ENCODE results near the gene SH3RF3.

SH3RF3 gene

DNA sequence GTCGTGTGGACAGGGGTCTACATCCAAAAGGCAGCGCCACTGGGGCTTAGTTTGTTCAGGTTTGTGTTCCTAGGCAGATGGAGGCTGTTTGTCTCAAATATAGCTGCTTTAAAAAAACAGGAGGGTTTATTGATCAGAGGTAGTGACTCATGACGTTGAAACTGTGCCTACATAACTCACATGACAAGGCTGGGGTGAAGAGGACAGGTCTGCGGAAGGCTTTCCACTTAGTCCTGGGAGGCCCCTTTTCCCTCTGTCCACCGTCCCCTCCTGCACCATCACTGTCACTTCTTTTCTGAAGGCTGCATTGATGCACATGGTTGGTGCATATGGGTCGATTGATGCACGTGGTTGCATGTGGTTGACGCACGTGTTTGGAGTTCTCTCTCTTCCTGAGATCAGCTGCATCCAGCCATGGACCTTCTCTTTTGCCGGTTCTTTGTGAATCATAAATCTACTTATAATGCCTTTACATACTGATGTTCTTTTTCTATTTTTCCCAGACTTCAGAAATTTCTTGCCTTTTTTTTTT lies 10.9 kb downstream of the SH3RF3 start:
- no peak for DNase-seq

DNA sequence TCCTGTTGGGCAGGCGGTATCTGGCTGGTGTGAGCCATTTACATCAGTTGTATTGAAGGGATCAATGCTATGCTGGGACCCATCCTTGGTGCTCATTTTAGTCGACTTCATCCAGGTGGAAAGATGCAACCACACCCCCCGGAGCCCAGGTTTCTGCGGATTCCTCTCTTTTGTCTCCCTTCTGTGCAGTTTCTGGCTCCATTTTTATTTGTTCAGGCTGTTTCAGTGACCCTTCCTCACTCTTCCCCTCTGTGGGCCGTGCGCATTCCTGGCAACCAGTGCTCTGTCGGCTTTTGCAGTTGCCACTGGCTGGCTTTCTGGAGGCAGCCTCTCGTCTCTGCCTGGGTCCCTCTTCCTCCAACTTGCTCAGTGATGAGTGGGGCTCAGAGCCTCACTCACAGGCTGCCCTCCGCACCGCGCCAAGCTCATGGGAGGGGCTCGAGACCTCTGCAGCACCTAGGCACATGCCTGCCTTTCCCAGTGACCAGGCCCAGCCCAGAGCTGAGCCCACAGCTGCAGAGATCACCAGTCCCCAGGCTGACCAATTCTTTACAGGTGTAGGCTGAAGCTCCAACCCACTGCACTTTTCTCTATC lies 12.1 kb downstream of the SH3RF3 start:
- no peak for DNase-seq

DNA sequence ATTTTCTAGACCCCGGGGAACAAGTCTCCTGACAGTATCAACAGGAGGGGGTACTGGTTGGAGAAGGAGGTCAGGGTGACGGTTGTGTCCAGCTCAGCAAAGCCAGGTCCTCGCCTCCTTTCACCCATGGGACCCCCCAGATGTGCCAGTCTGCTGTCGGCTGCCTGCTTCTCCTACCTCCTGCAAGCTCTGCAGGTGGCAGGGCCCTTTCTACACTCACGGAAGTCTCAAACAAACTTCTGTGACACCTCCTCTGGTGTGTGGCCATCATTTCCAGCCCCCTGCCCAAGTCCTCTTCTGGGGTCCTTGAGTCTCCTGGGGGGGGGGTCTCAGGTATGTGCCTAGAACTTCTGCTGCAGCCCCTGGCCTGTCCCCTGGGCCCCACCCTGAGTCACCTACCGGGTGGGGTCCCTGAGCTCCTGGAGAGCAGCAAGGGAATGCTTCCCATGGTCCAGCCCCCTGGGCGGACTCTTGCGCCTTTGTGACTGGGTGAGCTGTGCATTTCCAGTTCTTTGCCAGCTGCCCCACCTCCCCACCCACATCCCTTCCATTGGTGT lies 12.8 kb downstream of the SH3RF3 start:
- no peak for DNase-seq

DNA sequence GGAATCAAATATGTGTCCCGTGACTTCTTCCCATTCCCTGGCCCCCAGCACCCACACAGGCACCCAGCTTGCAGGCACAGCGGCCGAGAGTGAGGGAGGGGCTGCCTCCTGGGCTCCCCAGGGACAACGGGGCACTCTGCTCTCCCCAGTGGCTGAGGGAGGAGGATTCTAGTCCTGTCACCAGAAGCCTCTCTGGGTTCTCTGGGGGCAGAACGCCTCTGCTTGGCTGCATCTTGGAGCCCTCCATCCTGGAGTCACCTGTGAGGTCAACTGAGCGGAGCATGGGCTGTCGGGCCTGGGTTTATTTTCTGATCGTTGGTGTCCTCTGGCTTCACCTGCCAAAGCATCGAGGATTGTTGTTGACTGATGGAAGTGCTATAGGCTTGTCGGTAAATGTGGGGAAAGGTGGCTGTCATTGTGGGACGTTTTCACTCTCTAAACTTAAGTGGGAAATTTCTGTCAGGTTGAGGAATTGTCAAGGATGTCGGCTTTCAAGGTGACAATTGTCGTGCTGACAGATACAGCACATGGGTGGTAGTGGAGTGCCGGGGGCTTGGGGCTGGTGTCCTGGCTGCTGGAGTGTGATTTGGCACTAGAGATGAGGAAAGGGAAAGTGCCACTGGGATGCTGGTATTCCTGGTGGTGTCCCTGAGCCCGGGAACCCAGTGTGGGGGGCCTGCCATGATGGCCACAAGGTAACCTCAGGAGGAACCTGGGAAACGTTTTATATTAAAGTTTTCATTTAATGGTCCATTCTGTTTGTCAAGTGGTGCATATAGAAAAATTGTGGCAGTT lies 13.6 kb downstream of the SH3RF3 start:
- DNase-seq, result no peak

DNA sequence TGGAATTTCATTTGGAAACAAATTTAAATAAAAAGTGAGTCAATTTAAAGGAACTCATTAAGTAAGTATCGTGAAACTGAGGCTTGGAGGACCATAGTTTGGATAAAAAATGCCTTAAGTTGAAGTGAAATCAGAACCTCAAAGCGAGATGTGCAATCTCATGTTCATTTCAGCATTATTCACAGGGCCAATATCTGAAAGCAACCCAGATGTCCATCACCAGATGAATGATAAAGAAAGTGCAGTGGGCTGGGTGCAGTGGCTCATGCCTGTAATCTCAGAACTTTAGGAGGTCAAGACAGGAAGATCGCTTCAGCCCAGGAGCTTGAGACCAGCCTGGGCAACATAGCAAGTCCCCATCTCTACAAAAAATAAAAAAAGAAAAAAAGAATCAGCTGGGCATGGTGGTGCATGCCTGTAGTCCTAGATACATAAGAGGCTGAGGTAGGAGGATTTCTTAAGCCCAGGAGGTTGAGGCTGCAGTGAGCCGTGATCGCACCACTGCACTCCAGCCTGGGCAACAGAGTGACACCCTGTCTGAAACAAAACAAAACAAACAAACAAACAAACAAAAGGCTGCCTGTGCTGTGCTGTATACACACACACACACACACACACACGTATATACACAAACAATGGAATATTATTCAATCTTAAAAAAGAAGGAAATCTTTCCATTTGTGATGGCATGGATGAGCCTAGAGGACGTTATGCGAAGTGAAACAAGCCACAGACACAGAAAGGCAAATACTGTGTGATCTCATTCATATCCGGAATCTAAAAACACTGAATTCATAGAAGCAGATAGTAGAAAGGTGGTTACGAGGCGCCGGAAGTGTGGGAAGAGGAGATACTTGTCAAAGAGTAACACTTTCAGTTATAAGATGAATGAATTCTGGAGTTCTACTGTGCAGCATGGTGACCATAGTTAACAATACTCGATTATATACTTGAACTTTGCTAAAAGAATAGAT lies 14.5 kb downstream of the SH3RF3 start:
- no peak for DNase-seq

DNA sequence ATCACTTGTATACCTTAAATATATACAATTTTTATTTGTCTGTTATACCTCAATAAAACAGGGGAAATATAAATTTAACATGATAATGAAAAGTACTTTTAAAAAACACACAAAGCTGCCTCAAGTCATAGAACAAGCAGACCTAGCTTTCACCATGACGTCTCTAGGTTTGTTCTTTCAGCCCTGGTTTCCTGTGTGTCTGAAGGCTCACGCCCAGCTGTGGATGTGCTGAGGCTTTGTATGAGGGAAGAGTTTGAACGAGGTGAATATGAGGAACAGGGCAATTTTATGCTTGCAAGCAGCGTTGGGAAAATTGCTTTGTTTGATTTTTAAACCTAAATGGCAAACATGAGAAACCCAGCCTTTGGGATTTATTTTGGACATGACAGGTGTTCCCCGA lies 15.3 kb downstream of the SH3RF3 start:
- DNase-seq, result no peak

DNA sequence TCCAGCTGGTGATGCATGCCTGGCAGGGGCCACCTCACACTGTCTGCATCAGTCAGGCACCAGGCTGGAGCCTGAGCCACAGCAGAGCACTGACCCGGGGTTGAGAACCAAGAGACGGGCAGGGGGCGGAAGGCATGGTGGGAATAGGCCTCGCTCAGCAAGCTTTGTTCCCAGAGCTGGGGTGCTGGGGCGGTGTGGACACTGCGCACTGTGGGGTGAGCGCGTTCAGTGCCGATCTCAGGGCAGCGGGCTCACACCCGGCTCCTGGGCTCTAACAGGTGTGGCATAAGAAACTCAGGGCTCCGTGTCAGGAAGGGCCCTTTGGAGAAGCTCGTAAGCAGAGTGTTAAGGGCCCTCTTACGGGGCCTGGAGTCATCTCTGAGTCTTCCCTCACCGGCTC lies 15.7 kb downstream of the SH3RF3 start:
- no peak for DNase-seq

DNA sequence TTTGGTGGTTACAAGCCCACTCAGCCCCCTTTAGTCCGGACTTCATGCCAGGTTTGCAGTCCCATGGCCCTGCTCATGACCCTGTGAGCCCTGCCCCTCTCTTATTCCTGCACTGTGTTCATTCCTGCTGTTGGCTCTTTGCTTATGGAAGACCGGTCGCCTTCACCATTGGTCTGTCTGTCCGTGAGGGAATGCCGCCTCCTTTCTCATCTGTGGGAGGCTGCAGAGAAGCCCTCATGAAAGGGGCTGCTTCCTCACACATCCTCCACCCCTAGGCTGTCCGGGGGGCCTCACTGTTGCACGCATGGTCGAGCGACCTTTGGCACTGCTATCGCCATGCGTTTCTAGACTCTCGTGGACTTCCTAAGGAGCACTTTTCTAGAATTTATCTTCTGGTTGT lies 16.3 kb downstream of the SH3RF3 start:
- DNase-seq, result no peak

DNA sequence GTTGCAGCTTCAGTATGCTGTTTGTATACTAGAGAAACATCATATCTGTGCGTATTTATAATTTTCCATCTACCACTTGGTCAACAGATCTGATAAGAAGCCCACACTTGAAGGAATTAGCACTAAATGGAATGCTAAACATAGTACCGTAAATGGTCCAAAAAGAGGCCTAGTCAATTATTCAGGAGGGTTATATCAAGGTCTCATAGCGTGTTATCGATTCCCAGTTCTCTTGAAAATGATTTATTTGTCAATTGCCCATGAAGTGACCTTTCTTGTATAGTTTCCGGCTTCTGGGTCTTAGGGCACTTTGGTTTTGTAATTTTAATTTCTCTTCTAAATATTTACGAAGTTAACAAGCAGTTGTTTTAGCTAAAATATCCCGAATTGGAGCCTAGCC lies 18.4 kb downstream of the SH3RF3 start:
- no peak for DNase-seq

DNA sequence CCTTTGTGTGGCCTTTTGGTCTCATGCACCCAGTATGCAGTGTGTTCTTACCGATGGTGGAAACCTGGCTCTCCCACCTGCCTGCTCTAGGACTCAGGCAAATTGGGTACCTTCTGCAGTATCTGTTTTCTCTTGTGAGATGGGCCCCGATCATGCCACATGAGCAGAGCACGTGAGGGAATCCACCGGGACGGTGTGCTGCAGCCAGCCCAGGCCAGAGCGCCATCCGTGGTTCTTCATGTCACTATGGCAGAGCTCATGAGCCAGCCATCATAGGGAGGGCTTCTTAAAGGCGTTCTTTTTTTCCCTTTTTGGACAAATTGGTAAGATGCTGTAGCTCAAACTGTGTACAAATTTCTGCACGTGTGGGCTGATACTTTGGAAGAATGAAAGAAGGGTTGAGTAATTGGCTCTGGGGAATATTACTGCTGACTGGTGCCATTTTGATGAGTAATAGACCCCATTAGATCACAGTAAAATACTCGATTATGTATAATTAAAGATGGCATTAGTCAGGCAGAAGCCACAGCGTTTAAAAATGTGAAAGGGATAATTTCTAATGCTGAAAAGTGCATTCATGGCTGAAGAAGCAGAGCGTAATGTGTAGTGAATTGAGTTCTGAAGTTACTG lies 19.2 kb downstream of the SH3RF3 start:
- peak; percentile 78 for DNase-seq

DNA sequence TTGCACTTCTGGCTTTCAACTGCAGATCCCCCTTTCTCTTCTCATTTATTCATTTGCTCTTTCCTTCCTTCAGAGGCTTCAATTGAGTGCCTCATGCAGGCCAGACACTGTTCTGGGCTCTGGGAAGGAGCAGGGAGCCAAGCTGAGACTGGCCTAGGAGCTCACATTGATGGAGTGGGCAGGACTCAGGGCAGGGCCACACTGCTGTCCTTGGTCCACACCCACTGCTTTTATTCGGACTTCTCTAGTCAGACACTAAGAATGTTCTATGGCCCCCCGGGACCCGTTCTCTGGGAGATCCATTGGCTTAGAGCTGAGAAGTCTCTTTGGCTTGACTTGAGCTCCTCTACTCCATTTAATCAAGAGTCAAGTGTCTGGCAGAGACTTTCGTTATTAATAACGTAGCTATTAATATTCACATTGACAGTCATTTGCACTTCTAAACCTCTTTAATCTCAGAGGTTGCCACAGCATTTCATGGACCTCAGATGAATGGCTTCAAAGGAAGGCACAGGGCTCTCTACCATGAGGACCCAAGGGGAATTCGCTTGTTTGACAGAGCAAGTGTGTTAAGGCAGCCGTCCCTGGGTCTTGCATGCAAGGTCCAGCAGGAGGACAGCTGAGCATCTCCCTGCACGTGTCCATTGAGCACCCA lies 20.1 kb downstream of the SH3RF3 start:
- no peak for DNase-seq

DNA sequence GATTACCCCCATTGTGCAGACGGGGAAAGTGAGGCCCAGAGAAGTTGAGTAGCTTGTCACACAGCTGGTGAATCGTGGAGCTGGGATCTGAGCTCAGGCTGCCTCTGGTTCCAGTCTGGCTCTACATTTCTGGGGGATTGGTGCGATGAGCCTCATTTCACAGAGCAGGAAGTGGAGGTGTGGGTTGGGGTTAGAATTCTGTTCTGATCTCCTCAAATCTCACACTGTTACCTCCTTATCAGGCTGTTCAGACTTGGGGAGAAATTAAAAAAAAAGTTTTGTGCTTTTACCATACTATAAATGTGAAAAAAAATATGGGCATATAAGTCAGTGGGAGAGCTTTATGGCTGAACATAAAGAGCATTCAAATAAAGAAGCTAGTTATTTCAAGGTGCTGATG lies 21.6 kb downstream of the SH3RF3 start:
- DNase-seq, result no peak

DNA sequence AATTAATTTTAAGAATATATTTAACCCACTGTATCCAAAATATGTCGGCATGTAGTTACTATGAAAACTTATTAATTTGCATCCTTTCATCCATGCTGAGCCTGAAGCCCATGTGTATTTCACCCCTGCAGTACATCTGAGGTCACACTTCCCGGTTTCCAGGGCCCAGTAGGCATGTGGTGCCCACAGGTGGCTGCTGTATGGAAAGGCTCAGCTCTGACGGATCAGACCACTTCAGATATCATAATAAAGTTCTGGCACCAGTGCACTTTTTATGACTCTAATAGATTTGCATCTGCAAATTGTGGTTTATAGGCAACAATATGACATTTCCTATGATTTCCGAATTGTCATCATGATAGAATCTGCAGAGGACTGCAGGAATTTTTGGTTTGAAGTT lies 22.5 kb downstream of the SH3RF3 start:
- no peak for DNase-seq

DNA sequence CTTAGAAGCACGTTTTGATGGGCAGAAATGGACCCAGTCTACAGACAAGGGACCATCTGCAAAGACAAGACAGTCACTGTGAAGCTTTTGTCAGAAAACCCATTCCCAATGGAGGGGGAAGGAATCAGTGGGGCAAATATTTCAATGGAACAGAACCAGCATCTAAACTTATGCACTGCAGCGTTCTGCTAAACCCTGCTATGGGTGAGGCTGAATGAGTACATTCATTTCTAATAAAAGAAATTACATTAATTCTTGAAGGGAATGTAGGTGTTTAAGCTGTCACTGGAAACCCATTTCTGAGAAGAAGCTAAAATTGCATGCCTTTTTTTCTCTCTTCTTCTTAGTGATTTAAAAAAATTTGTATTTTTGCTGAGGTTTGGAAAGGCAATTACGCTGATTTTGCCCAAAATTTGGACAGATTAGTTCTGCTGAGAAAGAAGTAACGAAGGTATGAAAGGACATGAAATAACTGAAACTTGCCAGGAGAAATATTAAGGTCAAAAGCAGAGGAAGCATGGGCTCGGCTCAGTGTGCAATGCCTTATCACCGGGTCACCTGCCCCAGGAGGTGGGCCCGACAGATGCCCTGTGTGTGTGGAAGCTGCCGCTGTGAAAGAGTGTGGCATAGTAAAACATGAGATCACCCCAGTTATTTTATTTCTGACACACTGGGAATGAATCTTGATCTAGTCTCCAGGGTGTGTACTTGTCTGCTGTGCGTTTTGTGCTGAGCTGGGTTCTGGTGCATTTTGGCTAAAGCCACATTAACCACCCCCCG lies 24.2 kb downstream of the SH3RF3 start:
- no peak for DNase-seq

DNA sequence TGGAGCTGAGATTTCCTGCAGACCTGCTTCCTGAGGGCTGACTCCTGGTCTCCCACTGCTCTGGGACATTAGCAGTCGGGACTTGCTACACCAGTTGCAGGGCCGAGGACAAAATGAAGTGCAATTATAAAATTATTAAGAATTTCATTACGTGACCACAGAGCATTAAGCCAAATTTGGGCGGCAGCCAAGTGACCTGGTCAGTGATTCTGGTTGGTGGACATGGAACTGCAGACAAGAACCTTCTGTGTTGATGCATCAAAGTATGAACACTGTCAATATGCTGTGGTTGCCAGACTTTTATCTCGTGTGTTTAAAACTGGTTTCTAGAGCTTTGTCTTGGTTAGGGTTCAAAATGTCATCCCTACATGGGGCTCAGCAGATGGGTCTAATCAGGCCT lies 24.8 kb downstream of the SH3RF3 start:
- no peak for DNase-seq

DNA sequence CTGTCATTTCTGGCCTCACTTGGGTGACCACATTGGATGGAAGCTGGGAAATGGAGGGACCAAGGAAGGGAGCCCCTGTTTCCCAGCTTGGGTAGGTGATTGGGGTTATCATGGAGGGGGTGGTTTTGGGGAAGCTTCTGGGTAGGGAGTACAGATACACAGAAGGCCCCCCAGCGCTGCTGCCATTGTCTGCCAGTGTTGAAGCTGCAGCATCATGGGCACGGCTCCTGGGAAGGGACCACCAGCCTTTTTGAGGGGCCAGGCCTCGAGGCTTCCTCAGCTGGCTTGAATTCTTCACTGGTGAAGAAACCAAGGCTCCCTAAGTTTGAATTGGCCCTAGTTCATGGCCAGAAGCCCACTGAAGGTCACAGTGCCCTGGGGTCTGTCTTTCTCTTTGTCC lies 25.2 kb downstream of the SH3RF3 start:
- DNase-seq, result no peak

DNA sequence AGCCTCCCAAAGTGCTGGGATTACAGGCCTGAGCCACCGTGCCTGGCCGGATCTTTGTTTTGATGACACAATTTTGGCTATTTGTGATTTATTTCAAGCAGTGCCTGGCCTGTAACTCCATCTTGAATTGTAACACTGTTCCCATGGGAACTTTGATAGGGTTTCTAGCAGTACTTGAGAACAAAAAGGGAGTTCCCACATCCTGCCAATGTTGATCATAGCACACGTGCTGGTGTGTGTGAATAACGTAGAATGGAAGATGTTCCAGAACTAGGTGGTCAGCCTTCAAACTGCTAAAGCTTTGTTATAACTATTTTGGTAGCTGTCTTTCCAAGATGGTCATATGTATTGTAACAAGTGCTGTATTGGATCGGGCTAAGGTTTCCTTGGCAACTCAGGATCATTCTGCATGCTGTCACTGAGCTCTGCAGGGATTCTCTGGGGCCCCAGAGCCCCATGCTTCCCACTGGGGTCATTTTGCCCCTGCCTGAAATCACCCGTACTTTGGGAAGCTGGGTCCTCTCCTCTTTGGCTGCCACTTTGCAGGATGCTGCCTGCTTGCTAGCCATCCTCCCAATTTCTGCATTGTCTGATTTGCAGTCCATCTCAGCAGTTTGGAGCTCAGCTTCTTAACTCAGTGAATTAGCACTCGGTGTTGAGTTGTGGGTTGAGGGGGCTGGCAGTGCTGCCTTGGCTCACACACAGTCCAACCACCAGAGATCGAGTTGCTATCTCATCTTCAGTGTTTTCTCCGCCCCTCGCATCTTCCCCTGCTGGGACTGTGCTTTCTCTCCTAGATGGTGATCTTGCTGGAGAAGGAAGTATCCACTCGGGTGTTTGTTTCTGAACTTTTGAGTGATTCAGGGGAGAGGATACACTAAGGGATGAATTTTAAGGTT lies 26.8 kb downstream of the SH3RF3 start:
- DNase-seq, result no peak

DNA sequence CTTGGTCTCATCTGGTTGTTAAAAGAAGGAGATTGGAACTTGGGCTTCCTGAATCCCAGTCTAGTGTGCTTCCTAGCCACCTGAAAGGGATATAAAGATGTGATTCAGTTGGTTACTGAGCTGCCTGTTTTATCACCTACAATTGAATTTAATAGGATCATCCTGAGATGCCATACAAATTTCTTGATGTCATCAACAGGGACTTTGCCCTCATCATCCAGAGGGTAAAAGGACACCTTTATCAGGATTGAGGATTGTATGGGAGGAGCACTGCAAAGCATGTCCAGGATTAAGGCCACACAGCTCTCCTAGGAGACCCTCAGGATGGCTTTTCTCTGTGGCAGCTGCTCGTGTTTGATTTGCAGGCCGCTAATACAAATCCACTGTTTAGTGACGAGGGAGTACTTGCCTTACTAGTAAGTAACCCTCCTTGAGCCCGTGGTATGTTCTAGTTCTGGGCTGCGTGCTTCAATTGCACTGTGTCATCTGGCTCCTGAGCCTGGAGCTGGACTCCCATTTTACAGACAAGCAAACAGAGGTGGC lies 28.6 kb downstream of the SH3RF3 start:
- DNase-seq, result no peak

DNA sequence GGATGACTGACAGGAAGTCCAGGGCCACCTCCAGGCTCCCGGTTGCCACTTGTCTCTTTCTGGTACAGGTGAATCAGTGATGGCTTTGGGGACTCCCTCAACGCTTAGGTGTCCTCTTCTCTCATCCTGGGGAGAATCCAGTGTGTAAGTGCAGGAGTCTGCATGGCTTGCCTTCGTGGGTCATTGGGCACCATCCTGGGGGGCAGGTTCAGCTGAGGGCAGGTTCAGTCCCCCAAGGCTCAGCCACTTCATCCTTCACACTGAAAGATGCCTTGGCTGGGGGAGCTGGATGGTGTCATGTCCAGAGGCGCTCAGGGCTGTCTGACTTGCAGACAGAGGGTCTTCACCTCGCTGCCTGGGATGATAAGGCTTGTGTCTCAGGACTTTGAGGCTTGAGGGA lies 29.2 kb downstream of the SH3RF3 start:
- no peak for DNase-seq

DNA sequence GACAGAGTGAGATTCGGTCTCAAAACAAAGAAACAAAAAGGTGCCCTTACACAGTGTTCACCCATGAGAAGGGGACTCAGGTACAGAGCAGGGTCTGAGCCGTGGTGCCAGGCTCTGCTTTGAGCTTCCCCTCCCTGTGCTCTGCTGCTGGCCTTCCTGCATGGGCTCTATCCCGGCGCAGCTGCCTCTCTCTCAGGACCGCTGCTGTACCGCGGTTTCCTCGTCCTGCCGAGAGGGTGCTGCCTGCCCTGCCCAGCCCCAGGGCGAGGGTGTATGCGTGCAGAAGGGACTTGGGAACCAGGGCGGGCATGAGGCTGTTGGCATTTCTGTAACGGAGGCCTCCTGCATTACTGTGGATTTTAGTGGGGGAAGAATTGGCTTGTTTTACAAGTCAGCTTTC lies 30.1 kb downstream of the SH3RF3 start:
- no peak for DNase-seq

All from NCI-H1694 treated with DMSO at 0.1 percent for 48 hours (cell line).